Activated CD4-positive, CD25-positive, alpha-beta regulatory T cell treated with anti-CD3 and anti-CD28 coated beads, Interleukin-2, amount 50 U/mL, for 24 hours (primary cell): ENCODE measurements around the gene THAP9.
"Not testable (repeated sequence)": the region's sequence is repeated elsewhere in the genome, so short reads cannot be mapped to it uniquely, and the experiment has no call there.

ENCODE experiments used
- ATAC-seq, 2 donors: fragments of 150-1000 bp; cut with Tn5 transposase; one replicate each; pipeline ENCODE4 v1.10.0; 2021; ENCODE audit warnings: mild to moderate bottlenecking in 1 of 2, moderate library complexity in 1 of 2

Gene THAP9

GRCh38 chr4:82898322-82899243 is 2.0 kb upstream of the THAP9 start:
- no peak for ATAC-seq

- ATAC-seq, result no peak
Observed at GRCh38 chr4:82899374-82900065, 1.0 kb upstream of the THAP9 start.

- ATAC-seq, result no peak
Observed at GRCh38 chr4:82900066-82900410, 497 bp upstream of the THAP9 start.

- no peak for ATAC-seq
Observed at GRCh38 chr4:82901183-82901718, 716 bp downstream of the THAP9 start.

GRCh38 chr4:82903737-82904136 is 3.2 kb downstream of the THAP9 start:
- ATAC-seq, result no peak

GRCh38 chr4:82905205-82905604 is 4.7 kb downstream of the THAP9 start:
- peak; percentile 51 to 56 for ATAC-seq

GRCh38 chr4:82906469-82906868 is 5.9 kb downstream of the THAP9 start:
- ATAC-seq, result no peak

GRCh38 chr4:82909326-82909725 is 8.8 kb downstream of the THAP9 start:
- no peak for ATAC-seq

GRCh38 chr4:82913305-82913704 is 12.8 kb downstream of the THAP9 start:
- ATAC-seq, result no peak

GRCh38 chr4:82913968-82914367 is 13.4 kb downstream of the THAP9 start:
- not testable (repeated sequence) for ATAC-seq

GRCh38 chr4:82918091-82918490 is 17.6 kb downstream of the THAP9 start:
- no peak for ATAC-seq

GRCh38 chr4:82919386-82919785 is 18.9 kb downstream of the THAP9 start:
- no peak for ATAC-seq

- ATAC-seq, result no peak
Observed at GRCh38 chr4:82921795-82922194, 21.3 kb downstream of the THAP9 start.

- ATAC-seq, result no peak
Observed at GRCh38 chr4:82930848-82931755, 30.6 kb downstream of the THAP9 start.

- ATAC-seq, result no peak
Observed at GRCh38 chr4:82934441-82934840, 33.9 kb downstream of the THAP9 start.

- ATAC-seq, result no peak
Observed at GRCh38 chr4:82939414-82939813, 38.9 kb downstream of the THAP9 start.

- ATAC-seq, result no peak
Observed at GRCh38 chr4:82947498-82947897, 47.0 kb downstream of the THAP9 start.

- ATAC-seq, result no peak
Observed at GRCh38 chr4:82948647-82949204, 48.2 kb downstream of the THAP9 start.

GRCh38 chr4:82951196-82951595 is 50.7 kb downstream of the THAP9 start:
- ATAC-seq, result no peak

- no peak for ATAC-seq
Observed at GRCh38 chr4:82954212-82954611, 53.7 kb downstream of the THAP9 start.

GRCh38 chr4:82957045-82957444 is 56.5 kb downstream of the THAP9 start:
- no peak for ATAC-seq

- ATAC-seq, result no peak
Observed at GRCh38 chr4:82965763-82966162, 65.2 kb downstream of the THAP9 start.
